Mucosa of descending colon (tissue), 3 donors: ENCODE measurements around the gene NRG2. TPM values are rescaled to one million over a fixed set of nuclear protein-coding genes. Genes with fewer than 3 reads are reported as not detected.

Source experiments
- ATAC-seq: fragments of 200-7000 bp; cut with Tn5 transposase; one replicate; pipeline ENCODE4 v1.9.1; 2020; ENCODE audit warnings: mild to moderate bottlenecking, moderate library complexity
- DNase-seq, 3 donors: peaks; one replicate each; pipeline ENCODE4 v3.0.0-alpha.2; 2020
- H3K36me3 ChIP-seq: fragments of 200-600 bp; one replicate; pipeline ENCODE4 v1.8.0; 2021; ENCODE audit warnings: low read depth, mild to moderate bottlenecking
- H3K4me1 ChIP-seq: fragments of 200-600 bp; one replicate; pipeline ENCODE4 v1.8.0; 2021; ENCODE audit warnings: low read depth, mild to moderate bottlenecking
- H3K4me3 ChIP-seq: fragments of 200-600 bp; one replicate; pipeline ENCODE4 v1.8.0; 2021; ENCODE audit warnings: mild to moderate bottlenecking
- H3K9me3 ChIP-seq: fragments of 200-600 bp; one replicate; pipeline ENCODE4 v1.8.0; 2021; ENCODE audit warnings: mild to moderate bottlenecking
- intact Hi-C, 2 donors: fragments of 100-400 bp; cut with DNase I in 1 of 2; cut with micrococcal nuclease in 1 of 2; formaldehyde crosslinking; loops; one replicate each; pipeline versions ENCODE4 v1.11.0 to v1.11.1; 2022; cut with DNase I, micrococcal nuclease
- total RNA-seq, 3 donors: library from RNA; stranded (reverse); fragmentation: NEBNext Ultra II Directional in 2 of 3; extraction: Animal tissue kit (Norgen Biotek cat#: 25700) in 2 of 3; gene quantifications; one replicate each; pipeline versions ENCODE4 v1.2.1 to v1.2.4, GENCODE V29; 2021 to 2023
- TF ChIP-seq, protein P1 (sequence below): fragments of 200-600 bp; IDR thresholded peaks from one replicate; pipeline ENCODE4 v1.8.0; 2022; ENCODE audit warnings: antibody characterized with exemption, mild to moderate bottlenecking
- donor health status: DM: no; HTN: no; CAD: no; lungs with moderate emphysema.
- donor health status: DM: no; HTN: no; CAD: no.
- donor health status: DM: no; HTN: yes; CAD: no.

Gene NRG2
- total RNA-seq, 3 donors from 2014 or later: 0.52 to 7.3 (median 0.89) TPM

DNA sequence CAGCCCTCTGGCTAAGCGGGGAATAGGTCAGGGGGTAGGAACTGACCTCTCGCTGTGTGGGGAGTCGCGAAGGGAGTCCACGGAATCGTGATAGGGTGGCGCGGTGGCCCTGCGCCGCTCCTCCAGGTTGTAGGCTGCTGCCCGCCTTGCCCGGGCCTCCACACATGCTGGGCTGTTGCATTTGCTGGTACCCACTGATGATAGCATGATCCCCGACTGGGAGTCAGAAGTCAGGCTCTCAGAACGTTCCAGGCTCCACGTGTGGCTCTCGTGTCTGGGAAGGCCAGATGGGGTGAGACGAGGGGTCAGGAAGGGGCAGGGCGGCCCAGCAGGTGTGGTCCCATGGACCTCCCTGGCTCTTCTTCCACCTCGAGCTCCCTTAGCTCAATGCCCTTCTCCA, 191.5 kb downstream of the NRG2 start:
- DNase-seq (no peak), ATAC-seq (no peak)
- H3K4me1 ChIP-seq: no peaks in the 10 kb centered on the region
- no peaks in the 10 kb centered on the region for H3K36me3 ChIP-seq
- TF ChIP-seq, protein P1, sequence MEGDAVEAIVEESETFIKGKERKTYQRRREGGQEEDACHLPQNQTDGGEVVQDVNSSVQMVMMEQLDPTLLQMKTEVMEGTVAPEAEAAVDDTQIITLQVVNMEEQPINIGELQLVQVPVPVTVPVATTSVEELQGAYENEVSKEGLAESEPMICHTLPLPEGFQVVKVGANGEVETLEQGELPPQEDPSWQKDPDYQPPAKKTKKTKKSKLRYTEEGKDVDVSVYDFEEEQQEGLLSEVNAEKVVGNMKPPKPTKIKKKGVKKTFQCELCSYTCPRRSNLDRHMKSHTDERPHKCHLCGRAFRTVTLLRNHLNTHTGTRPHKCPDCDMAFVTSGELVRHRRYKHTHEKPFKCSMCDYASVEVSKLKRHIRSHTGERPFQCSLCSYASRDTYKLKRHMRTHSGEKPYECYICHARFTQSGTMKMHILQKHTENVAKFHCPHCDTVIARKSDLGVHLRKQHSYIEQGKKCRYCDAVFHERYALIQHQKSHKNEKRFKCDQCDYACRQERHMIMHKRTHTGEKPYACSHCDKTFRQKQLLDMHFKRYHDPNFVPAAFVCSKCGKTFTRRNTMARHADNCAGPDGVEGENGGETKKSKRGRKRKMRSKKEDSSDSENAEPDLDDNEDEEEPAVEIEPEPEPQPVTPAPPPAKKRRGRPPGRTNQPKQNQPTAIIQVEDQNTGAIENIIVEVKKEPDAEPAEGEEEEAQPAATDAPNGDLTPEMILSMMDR: no peak
- intact Hi-C loops: no loop called here
- no peaks in the 10 kb centered on the region for H3K9me3 ChIP-seq
- no peak overlapping the region for H3K4me3 ChIP-seq

DNA sequence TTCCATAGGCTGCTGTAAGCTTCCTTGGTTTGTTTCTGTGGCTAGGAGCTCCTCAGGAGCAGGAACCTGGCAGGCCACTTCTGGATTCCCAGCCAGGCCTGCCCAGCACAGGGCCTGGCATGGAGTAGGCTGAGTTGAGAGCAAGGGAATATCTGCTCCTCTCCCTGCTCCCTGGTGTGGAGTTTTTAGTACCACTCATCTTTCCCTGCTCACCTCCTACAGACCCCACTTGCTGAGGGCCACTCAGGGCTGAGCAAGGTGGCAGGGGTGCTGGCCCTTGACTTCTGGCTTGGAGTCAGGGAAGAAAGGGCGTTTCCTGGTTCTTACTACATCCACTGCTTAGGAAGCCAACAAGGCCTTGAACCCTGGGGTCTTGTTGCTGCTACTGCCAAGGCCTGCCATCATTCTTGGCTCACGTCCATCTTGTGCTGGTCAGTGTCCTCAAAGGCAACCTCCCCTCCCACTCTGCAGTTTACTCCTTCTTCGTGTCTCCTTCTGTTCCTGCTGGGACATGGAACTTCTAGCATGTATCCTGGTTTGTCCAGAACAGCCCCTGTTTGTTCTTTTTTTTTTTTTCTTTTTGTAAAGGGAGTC, 192.6 kb downstream of the NRG2 start:
- Histone ChIP-seq H3K4me3 (no peak overlapping the region), H3K4me1 (no peaks in the 10 kb centered on the region), H3K36me3 (no peaks in the 10 kb centered on the region), H3K9me3 (no peaks in the 10 kb centered on the region)
- DNase-seq: no peak
- intact Hi-C loops: no loop called here
- TF ChIP-seq, protein P1: no peak
- ATAC-seq: no peak

DNA sequence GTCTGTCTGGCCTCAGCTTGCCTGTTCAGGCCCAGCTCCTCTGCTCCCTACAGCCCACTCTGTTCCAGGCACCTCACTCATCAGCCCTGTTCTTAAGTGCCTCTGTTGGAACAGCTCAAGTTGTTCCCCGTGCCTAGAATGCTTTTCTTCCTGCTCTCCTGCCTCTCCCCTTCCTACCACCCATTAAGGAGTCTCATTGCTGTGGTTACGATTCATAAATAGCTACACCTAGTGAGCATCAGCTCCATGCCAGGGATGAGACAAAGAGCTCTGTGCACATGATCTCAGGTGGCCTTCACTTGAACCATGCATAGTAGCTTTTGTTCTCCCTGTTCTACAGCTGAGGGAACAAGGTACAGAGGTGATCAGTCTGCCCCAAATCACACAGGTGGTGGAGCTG, 193.2 kb downstream of the NRG2 start:
- no peaks in the 10 kb centered on the region for H3K4me1 ChIP-seq
- no peaks in the 10 kb centered on the region for H3K9me3 ChIP-seq
- DNase-seq: no peak
- H3K36me3 ChIP-seq: no peaks in the 10 kb centered on the region
- TF ChIP-seq, protein P1: no peak
- intact Hi-C loops: no loop called here
- no peak for ATAC-seq
- H3K4me3 ChIP-seq: no peak overlapping the region

DNA sequence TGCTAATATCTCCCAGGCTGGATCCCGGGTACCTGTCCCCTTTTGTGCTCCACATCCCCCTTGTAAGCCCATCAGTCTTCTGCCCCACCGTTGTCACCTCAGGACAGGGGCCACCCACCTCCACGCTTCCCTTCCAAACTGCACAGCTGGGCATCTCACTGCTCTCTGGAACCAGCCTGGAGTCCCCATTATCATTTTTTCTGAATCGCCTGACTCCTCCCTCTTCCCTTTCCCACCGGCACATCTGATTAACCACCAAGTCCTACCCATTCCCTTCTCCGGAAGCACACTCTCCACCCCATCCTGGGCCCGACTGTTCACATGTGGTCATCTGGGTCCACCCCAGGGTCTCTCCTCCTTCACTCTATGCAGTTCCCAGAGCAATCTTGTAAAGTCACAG, 193.6 kb downstream of the NRG2 start:
- H3K4me3 ChIP-seq: no peak overlapping the region
- H3K36me3 ChIP-seq: no peaks in the 10 kb centered on the region
- TF ChIP-seq, protein P1: no peak
- ATAC-seq: no peak
- no peaks in the 10 kb centered on the region for H3K9me3 ChIP-seq
- no peaks in the 10 kb centered on the region for H3K4me1 ChIP-seq
- intact Hi-C loops: no loop called here
- DNase-seq: no peak

DNA sequence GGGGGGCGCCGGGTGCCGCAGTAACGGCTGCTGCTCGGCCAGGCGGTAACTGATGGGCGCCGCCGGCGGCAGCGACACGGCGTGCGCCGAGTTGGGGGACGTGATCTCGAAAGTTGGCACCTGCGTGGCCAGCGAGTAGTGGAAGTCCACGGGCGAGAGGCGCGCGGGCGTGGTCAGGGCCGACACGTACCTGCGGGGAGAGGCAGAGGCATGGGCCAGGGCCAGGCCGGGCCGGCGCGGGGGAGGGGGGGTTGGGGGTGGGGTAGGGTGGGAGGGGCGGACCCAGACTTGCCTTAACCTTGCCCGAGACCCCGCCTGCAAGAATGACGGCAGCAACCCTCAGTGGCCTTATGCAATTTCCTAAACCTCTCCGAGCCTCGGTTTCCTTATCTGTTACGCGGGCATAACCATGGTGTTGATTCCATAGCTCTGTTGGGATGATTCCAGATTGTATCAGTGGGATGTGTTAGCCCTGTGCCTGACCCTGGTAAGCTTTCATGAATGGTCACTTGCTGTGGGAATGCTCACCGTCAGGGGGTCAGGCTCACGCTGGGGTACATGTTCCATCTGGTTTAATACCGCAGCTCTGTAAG, 194.5 kb downstream of the NRG2 start:
- Histone ChIP-seq H3K9me3 (no peaks in the 10 kb centered on the region), H3K36me3 (no peaks in the 10 kb centered on the region), H3K4me1 (no peaks in the 10 kb centered on the region), H3K4me3 (no peak overlapping the region)
- ATAC-seq: peak; percentile 5
- TF ChIP-seq, protein P1: no peak
- peak; percentile 12 to 67 (median 40) for DNase-seq
- intact Hi-C loops: no loop called here
